Ectodermal cell (in vitro differentiated cells): Measurements from ENCODE around the gene BBX.

Source experiments
- H3K27ac ChIP-seq: 2 replicates; pipeline ENCODE4 v1.7.0; 2013; ENCODE audit warnings: mild to moderate bottlenecking, low read depth, low read length; ENCODE audit not compliant: insufficient read depth, poor library complexity, severe bottlenecking
- H3K27me3 ChIP-seq: 2 replicates; pipeline ENCODE4 v1.7.0; 2013; ENCODE audit warnings: mild to moderate bottlenecking, low read length; ENCODE audit not compliant: insufficient read depth, control insufficient read depth, poor library complexity, severe bottlenecking
- H3K36me3 ChIP-seq: one replicate; pipeline ENCODE4 v1.7.0; 2013; ENCODE audit warnings: low read length; ENCODE audit not compliant: control insufficient read depth, insufficient read depth
- H3K4me1 ChIP-seq: one replicate; pipeline ENCODE4 v1.7.0; 2013; ENCODE audit warnings: low read length; ENCODE audit not compliant: control insufficient read depth, insufficient read depth
- H3K4me3 ChIP-seq: 2 replicates; pipeline ENCODE4 v1.7.0; 2013; ENCODE audit warnings: low read depth, low read length, control low read depth; ENCODE audit not compliant: insufficient read depth
- H3K9me3 ChIP-seq: 2 replicates; pipeline ENCODE4 v1.7.0; 2013; ENCODE audit warnings: mild to moderate bottlenecking, low read length, moderate library complexity; ENCODE audit not compliant: control insufficient read depth
- WGBS, 2 experiments: methylation state at CpG; one replicate each; pipeline ENCODE4 v1.1.7; 2013; ENCODE audit warnings: missing lambda C conversion rate in 2 of 2; 5-methylcytosine and 5-hydroxymethylcytosine counted together

Gene BBX

GRCh38 chr3:107782054-107782453 lies 259.3 kb downstream of the BBX start:
- Histone ChIP-seq H3K36me3 (no peaks in the 10 kb centered on the region), H3K27ac (no peak overlapping the region), H3K4me3 (no peak overlapping the region), H3K4me1 (no peaks in the 10 kb centered on the region), H3K9me3 (no peaks in the 10 kb centered on the region), H3K27me3 (no peaks in the 10 kb centered on the region)
- 93 to 95% methylated on average over 2 of the region's 2 CpGs for WGBS, 2 experiments

GRCh38 chr3:107790612-107791011 lies 267.9 kb downstream of the BBX start:
- H3K27me3 ChIP-seq = no peaks in the 10 kb centered on the region
- no peaks in the 10 kb centered on the region for H3K4me1 ChIP-seq
- 97% methylated on average over 5 to 6 of the region's 6 CpGs for WGBS, 2 experiments
- H3K9me3 ChIP-seq = no peaks in the 10 kb centered on the region
- H3K27ac ChIP-seq = no peak overlapping the region
- no peak overlapping the region for H3K4me3 ChIP-seq
- H3K36me3 ChIP-seq = peaks cover 7% of the 10 kb centered on the region

GRCh38 chr3:107791027-107791426 lies 268.3 kb downstream of the BBX start:
- no peaks in the 10 kb centered on the region for H3K27me3 ChIP-seq
- H3K27ac ChIP-seq = no peak overlapping the region
- no peak overlapping the region for H3K4me3 ChIP-seq
- peaks cover 7% of the 10 kb centered on the region for H3K36me3 ChIP-seq
- no peaks in the 10 kb centered on the region for H3K9me3 ChIP-seq
- no peaks in the 10 kb centered on the region for H3K4me1 ChIP-seq
- no CpG with 5 or more reads among the region's 1 CpG for WGBS, 2 experiments

GRCh38 chr3:107791450-107791849 lies 268.7 kb downstream of the BBX start:
- peaks cover 7% of the 10 kb centered on the region for H3K36me3 ChIP-seq
- H3K4me1 ChIP-seq = no peaks in the 10 kb centered on the region
- H3K27me3 ChIP-seq = no peaks in the 10 kb centered on the region
- WGBS, 2 experiments = 92 to 96% methylated on average over 7 of the region's 7 CpGs
- no peak overlapping the region for H3K27ac ChIP-seq
- H3K4me3 ChIP-seq = no peak overlapping the region
- no peaks in the 10 kb centered on the region for H3K9me3 ChIP-seq

GRCh38 chr3:107794664-107795443 lies 272.1 kb downstream of the BBX start:
- peaks cover 12% of the 10 kb centered on the region for H3K36me3 ChIP-seq
- H3K27ac ChIP-seq = no peak overlapping the region
- no peaks in the 10 kb centered on the region for H3K4me1 ChIP-seq
- no peak overlapping the region for H3K4me3 ChIP-seq
- WGBS, 2 experiments = 95 to 96% methylated on average over 8 of the region's 8 CpGs
- no peaks in the 10 kb centered on the region for H3K27me3 ChIP-seq
- no peaks in the 10 kb centered on the region for H3K9me3 ChIP-seq

GRCh38 chr3:107795514-107796094 lies 272.8 kb downstream of the BBX start:
- no peak overlapping the region for H3K27ac ChIP-seq
- WGBS, 2 experiments = 92 to 98% methylated on average over 3 of the region's 3 CpGs
- H3K4me3 ChIP-seq = no peak overlapping the region
- no peaks in the 10 kb centered on the region for H3K9me3 ChIP-seq
- no peaks in the 10 kb centered on the region for H3K4me1 ChIP-seq
- peaks cover 16% of the 10 kb centered on the region for H3K36me3 ChIP-seq
- H3K27me3 ChIP-seq = no peaks in the 10 kb centered on the region

GRCh38 chr3:107796791-107797190 lies 274.0 kb downstream of the BBX start:
- Histone ChIP-seq H3K4me3 (no peak overlapping the region), H3K9me3 (no peaks in the 10 kb centered on the region), H3K27ac (no peak overlapping the region), H3K27me3 (no peaks in the 10 kb centered on the region), H3K36me3 (peaks cover 16% of the 10 kb centered on the region), H3K4me1 (no peaks in the 10 kb centered on the region)

- Histone ChIP-seq H3K4me1 (no peaks in the 10 kb centered on the region), H3K9me3 (no peaks in the 10 kb centered on the region), H3K36me3 (peaks cover 16% of the 10 kb centered on the region), H3K27me3 (no peaks in the 10 kb centered on the region), H3K4me3 (no peak overlapping the region), H3K27ac (no peak overlapping the region)
- 96 to 100% methylated on average over 1 of the region's 1 CpG for WGBS, 2 experiments
Measured at GRCh38 chr3:107797586-107797985, 274.8 kb downstream of the BBX start.

GRCh38 chr3:107798381-107798780 lies 275.6 kb downstream of the BBX start:
- H3K4me3 ChIP-seq = no peak overlapping the region
- H3K27me3 ChIP-seq = no peaks in the 10 kb centered on the region
- no peaks in the 10 kb centered on the region for H3K9me3 ChIP-seq
- peaks cover 20% of the 10 kb centered on the region for H3K36me3 ChIP-seq
- H3K27ac ChIP-seq = no peak overlapping the region
- WGBS, 2 experiments = 93 to 94% methylated on average over 3 of the region's 3 CpGs
- H3K4me1 ChIP-seq = no peaks in the 10 kb centered on the region

- H3K27me3 ChIP-seq = no peaks in the 10 kb centered on the region
- no peaks in the 10 kb centered on the region for H3K9me3 ChIP-seq
- no peak overlapping the region for H3K27ac ChIP-seq
- H3K4me3 ChIP-seq = no peak overlapping the region
- peaks cover 27% of the 10 kb centered on the region for H3K36me3 ChIP-seq
- 93 to 94% methylated on average over 2 of the region's 2 CpGs for WGBS, 2 experiments
- no peaks in the 10 kb centered on the region for H3K4me1 ChIP-seq
Measured at GRCh38 chr3:107800710-107801109, 277.9 kb downstream of the BBX start.
